Prostate gland (tissue), 2 donors: ENCODE results near the gene CLEC16A. TPM values are rescaled to one million over a fixed set of nuclear protein-coding genes. Genes with fewer than 3 reads are reported as not detected.

Source experiments
- DNase-seq: peaks from one replicate; pipeline ENCODE4 v3.0.0-alpha.2; 2019; ENCODE audit warnings: low spot score
- H3K27ac ChIP-seq, 2 donors: fragments of 200-600 bp; sonication (generic); 2 replicates each; pipeline ENCODE4 v1.5.1; 2017 to 2019
- H3K27me3 ChIP-seq: fragments of 200-600 bp; sonication (generic); replicated peaks from 2 replicates; pipeline ENCODE4 v1.5.1; 2019; ENCODE audit not compliant: insufficient read depth
- H3K36me3 ChIP-seq, 2 donors: fragments of 200-600 bp; sonication (generic); 1 replicate in 1 of 2; 2 replicates in 1 of 2; pipeline versions ENCODE4 v1.5.1 to v1.8.1; 2017 to 2019
- H3K4me1 ChIP-seq: fragments of 200-600 bp; sonication (generic); replicated peaks from 2 replicates; pipeline ENCODE4 v1.5.1; 2019
- H3K4me3 ChIP-seq, 2 donors: fragments of 200-600 bp; sonication (generic); 2 replicates each; pipeline ENCODE4 v1.5.1; 2017 to 2019
- H3K9me3 ChIP-seq: fragments of 200-600 bp; sonication (generic); 2 replicates; pipeline ENCODE4 v1.5.1; 2017
- POLR2A ChIP-seq: fragments of 450-650 bp; IDR thresholded peaks from one replicate; pipeline ENCODE4 v1.6.1; 2016; ENCODE audit warnings: antibody characterized with exemption, mild to moderate bottlenecking
- POLR2AphosphoS5 ChIP-seq: sonication (generic); formaldehyde crosslinking; IDR thresholded peaks from one replicate; pipeline ENCODE4 v1.6.1; 2017; ENCODE audit warnings: antibody characterized with exemption
- WGBS: methylation state at CpG from one replicate; pipeline ENCODE4 v1.1.5; 2018; 5-methylcytosine and 5-hydroxymethylcytosine counted together
- intact Hi-C: fragments of 100-400 bp; cut with DNase I; formaldehyde crosslinking; loops from one replicate; pipeline ENCODE4 v1.14.2; 2022
- total RNA-seq, 2 donors: library from RNA; depleted of rRNA; stranded (reverse); fragments of >200 nt; gene quantifications; one replicate each; pipeline ENCODE4 v1.1.0, GENCODE V29; 2016
- TF ChIP-seq, protein P1 (sequence below), 4 experiments: fragments of 200-600 bp in 2 of 4; fragments of 450-650 bp in 2 of 4; sonication (generic) in 2 of 4; IDR thresholded peaks; 1 replicate in 3 of 4; 2 replicates in 1 of 4; pipeline ENCODE4 v1.5.1; 2016 to 2019; ENCODE audit warnings: antibody characterized with exemption in 4 of 4, mild to moderate bottlenecking in 2 of 4, moderate library complexity in 2 of 4

Gene CLEC16A
- total RNA-seq, 2 donors from 2014 or later: 26.1 to 52.2 TPM

DNA sequence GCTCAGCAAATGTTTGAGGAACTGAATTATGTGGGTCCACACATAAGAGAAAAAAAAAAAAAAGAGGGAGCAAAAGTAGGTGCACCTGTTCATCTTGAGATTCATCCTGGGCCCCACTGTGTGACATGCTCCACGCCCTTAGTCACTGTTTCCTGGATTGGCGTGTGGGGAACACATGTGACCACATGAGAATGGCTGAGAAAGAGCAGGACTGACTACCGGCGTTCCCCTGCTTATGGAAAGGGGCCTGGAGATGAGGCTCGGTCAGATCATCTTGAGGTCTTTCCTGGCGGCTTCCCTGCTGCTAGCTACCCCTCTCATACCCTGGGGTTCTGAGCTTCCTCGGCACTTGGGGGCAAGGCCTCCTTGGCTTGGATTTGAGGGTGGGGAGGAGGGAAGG, 6.0 kb upstream of the CLEC16A start:
- peaks cover 5% of the 10 kb centered on the region for H3K4me1 ChIP-seq
- 72% methylated on average over 7 of the region's 7 CpGs for WGBS
- H3K4me3 ChIP-seq: no peak overlapping the region
- H3K27ac ChIP-seq: peak overlapping the region; percentile 6 to 9
- DNase-seq: no peak
- no peak for TF ChIP-seq POLR2AphosphoS5
- TF ChIP-seq, protein P1, sequence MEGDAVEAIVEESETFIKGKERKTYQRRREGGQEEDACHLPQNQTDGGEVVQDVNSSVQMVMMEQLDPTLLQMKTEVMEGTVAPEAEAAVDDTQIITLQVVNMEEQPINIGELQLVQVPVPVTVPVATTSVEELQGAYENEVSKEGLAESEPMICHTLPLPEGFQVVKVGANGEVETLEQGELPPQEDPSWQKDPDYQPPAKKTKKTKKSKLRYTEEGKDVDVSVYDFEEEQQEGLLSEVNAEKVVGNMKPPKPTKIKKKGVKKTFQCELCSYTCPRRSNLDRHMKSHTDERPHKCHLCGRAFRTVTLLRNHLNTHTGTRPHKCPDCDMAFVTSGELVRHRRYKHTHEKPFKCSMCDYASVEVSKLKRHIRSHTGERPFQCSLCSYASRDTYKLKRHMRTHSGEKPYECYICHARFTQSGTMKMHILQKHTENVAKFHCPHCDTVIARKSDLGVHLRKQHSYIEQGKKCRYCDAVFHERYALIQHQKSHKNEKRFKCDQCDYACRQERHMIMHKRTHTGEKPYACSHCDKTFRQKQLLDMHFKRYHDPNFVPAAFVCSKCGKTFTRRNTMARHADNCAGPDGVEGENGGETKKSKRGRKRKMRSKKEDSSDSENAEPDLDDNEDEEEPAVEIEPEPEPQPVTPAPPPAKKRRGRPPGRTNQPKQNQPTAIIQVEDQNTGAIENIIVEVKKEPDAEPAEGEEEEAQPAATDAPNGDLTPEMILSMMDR (IDR thresholded peaks at IDR 0.05): no peak
- TF ChIP-seq POLR2A: no peak
- no peaks in the 10 kb centered on the region for H3K9me3 ChIP-seq
- intact Hi-C loops: no loop called here
- H3K27me3 ChIP-seq: no peaks in the 10 kb centered on the region
- no peaks in the 10 kb centered on the region for H3K36me3 ChIP-seq

DNA sequence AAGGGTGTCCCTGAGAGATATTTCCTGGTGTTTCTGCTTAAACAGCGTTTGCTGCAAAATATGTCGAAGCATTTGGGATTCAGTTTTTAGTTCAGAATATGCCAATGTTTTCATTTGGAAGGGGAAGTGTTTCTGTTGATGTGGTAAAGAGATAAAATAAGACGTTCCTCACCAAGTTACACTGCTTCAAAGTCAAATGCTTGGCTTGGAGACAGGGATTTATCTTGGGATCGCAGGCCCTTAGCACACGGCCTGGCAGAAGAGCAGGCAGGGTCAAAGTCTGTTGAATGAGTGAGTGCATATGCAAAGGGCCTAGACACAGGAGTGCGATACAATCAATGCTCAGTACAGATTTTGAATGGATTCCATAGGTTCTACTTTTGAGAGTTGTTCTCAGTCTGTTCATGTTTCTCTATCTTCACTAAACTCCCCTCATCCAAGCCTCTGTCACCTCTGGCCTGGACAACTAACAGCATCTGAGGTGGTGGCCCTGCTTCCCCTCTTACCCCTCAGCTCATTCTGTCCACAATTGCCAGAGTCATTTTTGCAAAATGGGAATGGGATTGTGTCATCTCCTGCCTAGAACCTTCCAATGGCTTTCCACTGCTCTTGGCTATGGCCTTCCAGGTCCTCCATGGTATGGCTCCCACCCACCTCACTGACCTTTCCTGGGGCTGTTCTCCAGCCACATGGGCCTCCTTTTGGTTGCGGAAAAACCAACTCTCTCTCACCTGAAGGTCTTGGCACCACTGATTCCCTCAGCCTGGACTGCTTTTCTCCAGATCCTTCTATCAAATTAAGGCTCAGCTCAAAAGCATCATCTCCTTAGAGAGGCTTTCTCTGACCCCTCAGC, 5.3 kb upstream of the CLEC16A start:
- peaks cover 5% of the 10 kb centered on the region for H3K4me1 ChIP-seq
- TF ChIP-seq POLR2A (no peak), POLR2AphosphoS5 (no peak)
- TF ChIP-seq, protein P1 (IDR thresholded peaks at IDR 0.05): no peak
- H3K9me3 ChIP-seq: no peaks in the 10 kb centered on the region
- H3K4me3 ChIP-seq: no peak overlapping the region
- intact Hi-C loops: no loop called here
- H3K36me3 ChIP-seq: no peaks in the 10 kb centered on the region
- 31% methylated on average over 7 of the region's 7 CpGs for WGBS
- no peak for DNase-seq
- no peaks in the 10 kb centered on the region for H3K27me3 ChIP-seq
- H3K27ac ChIP-seq: peak overlapping the region; percentile 6 to 9

DNA sequence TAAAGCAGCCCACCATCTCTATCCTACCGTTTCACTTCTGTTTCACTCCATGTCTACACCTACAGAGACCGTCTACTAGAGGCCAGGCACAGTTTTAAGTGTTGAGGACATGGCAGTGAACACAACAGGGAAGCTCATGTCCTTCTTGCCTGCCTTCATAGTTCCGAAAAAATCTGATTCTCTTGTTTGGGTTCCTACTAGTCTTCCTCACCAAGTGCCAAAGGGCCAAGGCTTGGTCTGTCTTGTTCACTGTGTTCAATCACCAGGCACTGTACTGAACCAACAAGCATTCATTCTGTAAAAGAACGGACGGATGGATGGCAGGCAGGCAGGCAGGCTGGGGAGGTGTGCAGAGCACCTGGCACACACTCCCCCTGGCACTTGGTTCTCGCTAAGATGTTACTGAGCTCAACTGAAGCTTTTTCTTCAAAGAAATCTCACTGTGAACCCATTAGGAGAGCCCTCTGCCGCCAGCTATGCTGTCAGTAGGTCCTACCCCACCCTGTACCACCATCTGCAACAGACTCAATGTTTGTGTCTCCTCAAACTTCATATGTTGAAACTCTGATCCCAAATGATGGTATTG, 4.6 kb upstream of the CLEC16A start:
- no peak for TF ChIP-seq POLR2A
- TF ChIP-seq, protein P1 (IDR thresholded peaks at IDR 0.05): no peak
- no peak for TF ChIP-seq POLR2AphosphoS5
- no peak for DNase-seq
- no peaks in the 10 kb centered on the region for H3K36me3 ChIP-seq
- WGBS: 72% methylated on average over 7 of the region's 7 CpGs
- H3K4me1 ChIP-seq: peaks cover 5% of the 10 kb centered on the region
- H3K9me3 ChIP-seq: no peaks in the 10 kb centered on the region
- peak overlapping the region in 1 of 2 donors; percentile 6 for H3K27ac ChIP-seq
- no peaks in the 10 kb centered on the region for H3K27me3 ChIP-seq
- intact Hi-C loops: loop anchor here (10.0 kb wide), 1 partner anchor 975 kb away; the partner anchor contains the start of gene GSPT1
- H3K4me3 ChIP-seq: peak overlapping the region in 1 of 2 donors; percentile 84

GRCh38 chr16:10940501-10941079, 3.8 kb upstream of the CLEC16A start:
- Histone ChIP-seq H3K36me3 (no peaks in the 10 kb centered on the region), H3K4me1 (peaks cover 13% of the 10 kb centered on the region), H3K9me3 (no peaks in the 10 kb centered on the region), H3K27me3 (no peaks in the 10 kb centered on the region), H3K27ac (peak overlapping the region; percentile 77 to 81), H3K4me3 (peak overlapping the region; percentile 74 to 84)
- no peak for TF ChIP-seq POLR2AphosphoS5
- peak; percentile 29 for TF ChIP-seq POLR2A
- TF ChIP-seq, protein P1 (IDR thresholded peaks at IDR 0.05): no peak
- no peak for DNase-seq
- 12% methylated on average over 8 of the region's 8 CpGs for WGBS
- intact Hi-C loops: loop anchor here (10.0 kb wide), 1 partner anchor 974 kb away; the partner anchor contains the start of gene GSPT1
